Adipocyte (in vitro differentiated cells): ENCODE measurements around the gene FNDC1.
A peak's percentile ranks its signal among the peaks of the same experiment; 100 is the strongest.

Experiments used
- DNase-seq: peaks from one replicate; pipeline ENCODE4 v3.0.0-alpha.2; 2015; ENCODE audit warnings: low read depth
- H3K27me3 ChIP-seq: replicated peaks from 2 replicates; pipeline ENCODE4 v1.7.0; 2013; ENCODE audit warnings: mild to moderate bottlenecking, low read length, moderate library complexity; ENCODE audit not compliant: control insufficient read depth, insufficient read depth
- H3K36me3 ChIP-seq: 2 replicates; pipeline ENCODE4 v1.7.0; 2013; ENCODE audit warnings: low read length, mild to moderate bottlenecking, moderate library complexity; ENCODE audit not compliant: control insufficient read depth, insufficient read depth, severe bottlenecking
- H3K4me1 ChIP-seq: 2 replicates; pipeline ENCODE4 v1.7.0; 2013; ENCODE audit warnings: mild to moderate bottlenecking, low read length, moderate library complexity; ENCODE audit not compliant: control insufficient read depth, insufficient read depth
- H3K4me3 ChIP-seq: 2 replicates; pipeline ENCODE4 v1.7.0; 2013; ENCODE audit warnings: mild to moderate bottlenecking, low read length, moderate library complexity
- H3K9ac ChIP-seq: 2 replicates; pipeline ENCODE4 v1.7.0; 2013; ENCODE audit warnings: mild to moderate bottlenecking, low read length, moderate library complexity
- H3K9me3 ChIP-seq: 2 replicates; pipeline ENCODE4 v1.7.0; 2013; ENCODE audit warnings: mild to moderate bottlenecking, low read length, moderate library complexity; ENCODE audit not compliant: control insufficient read depth

Gene FNDC1

GRCh38 chr6:159212525-159213280 is 43.5 kb downstream of the FNDC1 start:
- H3K4me3 ChIP-seq = no peak overlapping the region
- H3K36me3 ChIP-seq = no peaks in the 10 kb centered on the region
- no peak overlapping the region for H3K9ac ChIP-seq

DNA sequence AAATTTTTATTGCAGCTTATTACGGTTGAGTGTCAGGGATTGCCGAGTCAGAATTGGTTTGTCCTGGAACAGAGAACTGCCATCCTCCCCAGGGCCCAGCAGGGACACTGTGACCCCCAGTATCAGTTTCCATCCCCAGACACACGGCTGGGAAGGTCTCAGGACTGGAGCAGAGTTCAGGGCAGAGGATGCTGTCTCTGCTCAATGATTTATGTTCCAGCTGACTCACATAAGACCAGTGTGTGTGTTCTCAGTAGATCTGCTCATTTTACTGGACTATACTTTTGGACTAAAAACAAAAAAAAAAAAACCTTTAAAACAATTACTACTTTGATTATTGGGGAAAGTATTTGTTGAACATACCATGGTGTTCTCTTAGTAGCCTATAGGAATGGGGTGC is 44.2 kb downstream of the FNDC1 start:
- H3K36me3 ChIP-seq = no peaks in the 10 kb centered on the region
- no peaks in the 10 kb centered on the region for H3K27me3 ChIP-seq
- no peaks in the 10 kb centered on the region for H3K9me3 ChIP-seq
- no peak overlapping the region for H3K4me3 ChIP-seq
- DNase-seq = no peak
- H3K4me1 ChIP-seq = peaks cover 19% of the 10 kb centered on the region
- H3K9ac ChIP-seq = no peak overlapping the region

More at GRCh38 chr6:159212525-159213280, 43.5 kb downstream of the FNDC1 start:
- Histone ChIP-seq H3K9me3 (no peaks in the 10 kb centered on the region), H3K4me1 (peaks cover 19% of the 10 kb centered on the region), H3K27me3 (no peaks in the 10 kb centered on the region)
- no peak for DNase-seq

GRCh38 chr6:159214281-159214680 is 45.1 kb downstream of the FNDC1 start:
- DNase-seq = peak; percentile 4
- peaks cover 19% of the 10 kb centered on the region for H3K4me1 ChIP-seq
- H3K9me3 ChIP-seq = no peaks in the 10 kb centered on the region
- no peak overlapping the region for H3K9ac ChIP-seq
- H3K27me3 ChIP-seq = no peaks in the 10 kb centered on the region
- no peaks in the 10 kb centered on the region for H3K36me3 ChIP-seq
- no peak overlapping the region for H3K4me3 ChIP-seq

GRCh38 chr6:159217595-159218275 is 48.5 kb downstream of the FNDC1 start:
- H3K4me1 ChIP-seq = peaks cover 17% of the 10 kb centered on the region
- peak; percentile 71 for DNase-seq
- H3K36me3 ChIP-seq = no peaks in the 10 kb centered on the region
- H3K27me3 ChIP-seq = no peaks in the 10 kb centered on the region
- no peaks in the 10 kb centered on the region for H3K9me3 ChIP-seq
- H3K9ac ChIP-seq = no peak overlapping the region
- no peak overlapping the region for H3K4me3 ChIP-seq

DNA sequence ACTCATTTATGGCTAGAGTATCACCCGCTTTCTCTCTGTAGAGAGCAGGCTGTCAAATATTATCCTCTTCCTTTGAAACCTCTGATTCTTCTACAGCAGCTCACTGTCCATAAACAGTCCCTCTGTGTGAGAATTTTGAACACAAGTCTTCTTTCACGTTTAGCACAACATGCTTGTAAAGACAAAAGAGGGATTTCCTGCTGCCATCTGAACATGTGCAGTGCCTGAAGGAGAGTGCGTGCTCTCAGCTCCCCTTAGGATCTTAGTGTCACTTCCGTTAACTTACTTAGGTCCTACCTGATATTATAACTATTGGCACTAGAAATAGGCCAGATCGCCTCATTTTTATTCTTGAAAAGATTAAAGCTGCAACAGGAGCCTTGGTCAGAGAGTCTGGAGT is 50.9 kb downstream of the FNDC1 start:
- DNase-seq = no peak
- Histone ChIP-seq H3K27me3 (no peaks in the 10 kb centered on the region), H3K9ac (no peak overlapping the region), H3K9me3 (no peaks in the 10 kb centered on the region), H3K36me3 (no peaks in the 10 kb centered on the region), H3K4me3 (no peak overlapping the region), H3K4me1 (no peaks in the 10 kb centered on the region)

DNA sequence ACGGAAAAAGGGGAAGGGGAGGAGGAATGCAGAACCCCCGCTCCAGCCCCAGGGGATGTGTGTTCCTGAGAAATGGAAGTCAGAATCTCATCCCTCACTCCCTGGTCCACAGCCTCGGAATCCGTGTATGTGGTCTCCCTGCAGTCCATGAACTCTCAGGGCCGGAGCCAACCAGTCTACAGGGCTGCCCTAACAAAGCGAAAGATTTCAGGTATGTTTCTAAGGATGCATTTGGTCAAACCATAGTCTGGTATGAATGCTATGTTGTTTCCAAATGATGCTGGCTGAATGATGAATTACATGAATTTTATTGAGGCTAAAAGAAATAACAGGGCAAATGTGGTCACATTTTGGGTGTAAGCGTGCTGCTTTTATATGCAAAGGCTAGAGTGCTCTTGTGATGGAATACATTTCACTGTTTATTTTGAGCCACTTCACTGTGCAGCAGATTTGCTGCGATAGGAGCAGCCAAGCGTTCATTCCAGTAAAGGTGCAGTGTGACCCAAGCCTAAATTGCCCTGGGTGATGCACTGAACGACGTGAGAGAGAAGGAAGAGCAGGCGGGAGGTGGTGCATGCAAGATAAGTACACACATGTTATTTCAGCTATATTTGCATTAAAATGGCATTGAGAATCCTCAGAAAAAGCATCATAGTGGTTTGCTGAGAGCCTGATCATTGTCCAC is 52.4 kb downstream of the FNDC1 start:
- no peaks in the 10 kb centered on the region for H3K27me3 ChIP-seq
- H3K9ac ChIP-seq = no peak overlapping the region
- no peaks in the 10 kb centered on the region for H3K36me3 ChIP-seq
- H3K9me3 ChIP-seq = no peaks in the 10 kb centered on the region
- no peak for DNase-seq
- no peaks in the 10 kb centered on the region for H3K4me1 ChIP-seq
- H3K4me3 ChIP-seq = no peak overlapping the region

- Histone ChIP-seq H3K4me1 (no peaks in the 10 kb centered on the region), H3K27me3 (no peaks in the 10 kb centered on the region), H3K9me3 (no peaks in the 10 kb centered on the region), H3K9ac (no peak overlapping the region), H3K4me3 (no peak overlapping the region), H3K36me3 (no peaks in the 10 kb centered on the region)
- no peak for DNase-seq
Observed at GRCh38 chr6:159224452-159224851, 55.3 kb downstream of the FNDC1 start.

GRCh38 chr6:159229651-159230051 is 60.5 kb downstream of the FNDC1 start:
- Histone ChIP-seq H3K27me3 (no peaks in the 10 kb centered on the region), H3K36me3 (no peaks in the 10 kb centered on the region), H3K4me1 (peaks cover 4% of the 10 kb centered on the region), H3K4me3 (no peak overlapping the region), H3K9me3 (no peaks in the 10 kb centered on the region), H3K9ac (no peak overlapping the region)
- no peak for DNase-seq

GRCh38 chr6:159232106-159232645 is 63.0 kb downstream of the FNDC1 start:
- H3K9me3 ChIP-seq = no peaks in the 10 kb centered on the region
- H3K4me1 ChIP-seq = peaks cover 4% of the 10 kb centered on the region
- DNase-seq = no peak
- H3K36me3 ChIP-seq = no peaks in the 10 kb centered on the region
- H3K4me3 ChIP-seq = no peak overlapping the region
- H3K9ac ChIP-seq = no peak overlapping the region
- H3K27me3 ChIP-seq = no peaks in the 10 kb centered on the region

DNA sequence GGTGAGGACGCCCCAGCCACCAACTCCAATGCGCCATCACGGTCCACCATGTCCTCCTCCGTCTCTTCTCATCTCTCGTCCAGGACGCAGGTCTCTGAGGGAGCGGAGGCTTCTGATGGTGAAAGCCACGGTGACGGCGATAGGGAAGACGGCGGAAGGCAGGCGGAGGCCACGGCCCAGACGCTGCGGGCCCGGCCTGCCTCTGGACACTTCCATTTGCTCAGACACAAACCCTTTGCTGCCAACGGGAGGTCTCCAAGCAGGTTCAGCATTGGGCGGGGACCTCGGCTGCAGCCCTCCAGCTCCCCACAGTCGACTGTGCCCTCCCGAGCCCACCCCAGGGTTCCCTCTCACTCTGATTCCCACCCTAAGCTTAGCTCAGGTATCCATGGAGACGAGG is 63.6 kb downstream of the FNDC1 start:
- no peak overlapping the region for H3K9ac ChIP-seq
- no peaks in the 10 kb centered on the region for H3K36me3 ChIP-seq
- H3K27me3 ChIP-seq = no peaks in the 10 kb centered on the region
- H3K4me1 ChIP-seq = peaks cover 4% of the 10 kb centered on the region
- H3K4me3 ChIP-seq = no peak overlapping the region
- DNase-seq = no peak
- no peaks in the 10 kb centered on the region for H3K9me3 ChIP-seq

GRCh38 chr6:159233365-159234101 is 64.3 kb downstream of the FNDC1 start:
- no peaks in the 10 kb centered on the region for H3K36me3 ChIP-seq
- no peak overlapping the region for H3K4me3 ChIP-seq
- peaks cover 4% of the 10 kb centered on the region for H3K4me1 ChIP-seq
- no peak for DNase-seq
- H3K9me3 ChIP-seq = no peaks in the 10 kb centered on the region
- H3K27me3 ChIP-seq = no peaks in the 10 kb centered on the region
- H3K9ac ChIP-seq = no peak overlapping the region
